22Rv1 (cell line): ENCODE results near the gene NTN1.

Experiments used
- H3K27ac ChIP-seq: fragments of 450-650 bp; 2 replicates; pipeline ENCODE4 v1.5.1; 2017
- ZFX ChIP-seq: fragments of 450-650 bp; IDR thresholded peaks from 2 replicates; pipeline ENCODE4 v1.6.1; 2017; ENCODE audit warnings: antibody characterized with exemption, borderline replicate concordance
- TF ChIP-seq, protein P1 (sequence below): fragments of 450-650 bp; IDR thresholded peaks from 2 replicates; pipeline ENCODE4 v1.5.1; 2017; ENCODE audit warnings: mild to moderate bottlenecking

The NTN1 gene

GRCh38 chr17:9140550-9141424 lies 119.5 kb downstream of the NTN1 start:
- no peak overlapping the region for H3K27ac ChIP-seq
- TF ChIP-seq, protein P1, sequence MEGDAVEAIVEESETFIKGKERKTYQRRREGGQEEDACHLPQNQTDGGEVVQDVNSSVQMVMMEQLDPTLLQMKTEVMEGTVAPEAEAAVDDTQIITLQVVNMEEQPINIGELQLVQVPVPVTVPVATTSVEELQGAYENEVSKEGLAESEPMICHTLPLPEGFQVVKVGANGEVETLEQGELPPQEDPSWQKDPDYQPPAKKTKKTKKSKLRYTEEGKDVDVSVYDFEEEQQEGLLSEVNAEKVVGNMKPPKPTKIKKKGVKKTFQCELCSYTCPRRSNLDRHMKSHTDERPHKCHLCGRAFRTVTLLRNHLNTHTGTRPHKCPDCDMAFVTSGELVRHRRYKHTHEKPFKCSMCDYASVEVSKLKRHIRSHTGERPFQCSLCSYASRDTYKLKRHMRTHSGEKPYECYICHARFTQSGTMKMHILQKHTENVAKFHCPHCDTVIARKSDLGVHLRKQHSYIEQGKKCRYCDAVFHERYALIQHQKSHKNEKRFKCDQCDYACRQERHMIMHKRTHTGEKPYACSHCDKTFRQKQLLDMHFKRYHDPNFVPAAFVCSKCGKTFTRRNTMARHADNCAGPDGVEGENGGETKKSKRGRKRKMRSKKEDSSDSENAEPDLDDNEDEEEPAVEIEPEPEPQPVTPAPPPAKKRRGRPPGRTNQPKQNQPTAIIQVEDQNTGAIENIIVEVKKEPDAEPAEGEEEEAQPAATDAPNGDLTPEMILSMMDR = no peak
- no peak for TF ChIP-seq ZFX

- TF ChIP-seq, protein P1 = no peak
- no peak for TF ChIP-seq ZFX
- H3K27ac ChIP-seq = no peak overlapping the region
These were observed 120.1 kb downstream of the NTN1 start for GRCh38 chr17:9141425-9141753.

DNA sequence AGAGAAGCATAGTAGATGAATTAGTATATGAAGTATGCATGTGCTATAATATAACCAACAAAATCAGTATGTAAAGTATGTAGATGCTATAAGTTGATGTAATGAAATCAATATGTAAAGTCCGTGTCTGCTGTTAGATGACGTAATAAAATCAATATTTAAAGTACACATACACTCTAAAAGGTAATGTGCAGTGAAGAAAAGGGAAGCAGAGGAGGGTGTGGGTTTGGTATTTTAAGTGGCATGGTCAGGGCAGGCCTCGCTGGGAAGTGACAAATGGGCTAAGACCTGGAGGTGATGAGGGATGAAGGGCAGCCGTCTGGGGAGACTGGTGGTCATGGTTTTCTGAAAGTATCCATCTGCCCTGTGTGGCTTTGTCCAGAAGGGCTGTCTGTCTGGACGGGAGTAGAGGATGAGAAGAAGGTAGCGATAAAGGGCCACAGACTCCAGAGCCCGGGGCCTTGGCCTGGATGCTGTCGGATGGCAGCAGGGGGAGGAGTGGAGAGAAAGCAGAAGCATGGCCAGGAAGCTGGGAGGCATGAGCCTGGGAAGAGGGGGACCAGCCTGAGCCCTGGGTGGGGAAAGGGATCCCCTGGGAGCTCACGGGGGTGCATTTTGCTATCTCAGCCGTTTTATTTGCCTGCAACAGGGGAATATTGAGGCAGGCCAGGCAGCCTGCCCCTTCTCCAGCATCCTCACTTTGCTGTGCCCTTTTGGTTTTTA lies 121.6 kb downstream of the NTN1 start:
- TF ChIP-seq, protein P1 = no peak
- TF ChIP-seq ZFX = no peak

GRCh38 chr17:9144502-9145249 lies 123.4 kb downstream of the NTN1 start:
- H3K27ac ChIP-seq = no peak overlapping the region
- TF ChIP-seq, protein P1 = no peak
- TF ChIP-seq ZFX = no peak

More for the DNA sequence above, 121.6 kb downstream of the NTN1 start:
- no peak overlapping the region for H3K27ac ChIP-seq

DNA sequence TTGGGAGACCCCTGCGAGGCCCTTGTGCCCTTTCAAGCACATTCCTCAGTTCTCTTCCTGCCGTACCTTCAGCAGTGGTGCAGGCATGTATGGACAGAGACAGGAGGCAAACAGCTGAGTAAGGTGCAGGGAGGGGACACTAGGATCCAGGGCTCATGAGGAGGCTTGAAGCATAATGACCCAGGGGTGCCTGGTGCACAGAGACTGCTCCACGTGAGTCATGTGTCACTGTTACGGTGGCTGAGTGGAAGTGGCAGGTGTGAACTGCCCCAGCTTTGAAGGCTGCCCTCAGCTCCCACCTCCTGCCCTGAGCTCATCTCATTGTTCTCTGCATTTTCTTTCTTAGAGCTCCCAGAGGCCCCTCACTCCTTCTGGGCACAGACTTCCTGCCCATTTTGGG lies 124.8 kb downstream of the NTN1 start:
- no peak for TF ChIP-seq ZFX
- TF ChIP-seq, protein P1 = no peak
- H3K27ac ChIP-seq = no peak overlapping the region

DNA sequence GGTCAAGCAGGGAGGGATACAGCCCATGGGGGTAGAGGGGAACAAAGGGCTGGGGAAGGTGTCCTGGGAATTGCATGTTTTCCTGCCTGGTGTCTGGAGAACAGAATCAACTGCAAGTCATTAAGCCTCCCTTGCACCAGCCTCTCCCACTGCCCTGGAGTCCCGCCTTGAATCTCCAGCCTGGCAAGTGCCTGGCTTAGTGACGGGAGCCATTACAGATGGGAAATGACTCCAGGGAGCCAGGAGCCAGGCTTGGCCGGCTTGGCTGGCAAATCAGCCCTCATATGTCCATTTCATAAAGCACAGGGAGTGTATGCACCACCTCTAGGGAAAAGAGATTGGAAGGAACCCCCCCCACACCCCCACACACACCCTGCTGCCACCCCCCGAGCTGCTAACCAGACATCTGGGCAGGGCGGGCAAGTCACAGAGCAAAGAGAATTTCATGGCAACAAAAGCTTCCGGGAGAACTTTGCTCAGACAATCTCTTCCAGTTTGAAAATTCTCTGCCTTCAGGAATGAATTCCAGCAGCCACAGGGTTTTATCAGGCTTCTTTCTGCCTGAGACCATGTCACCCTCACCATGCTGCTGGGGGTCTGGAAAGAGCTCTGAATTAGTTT lies 127.7 kb downstream of the NTN1 start:
- no peak overlapping the region for H3K27ac ChIP-seq
- TF ChIP-seq, protein P1 = no peak
- TF ChIP-seq ZFX = no peak
